Brain microvascular endothelial cell (primary cell): Measurements from ENCODE around the gene CFH.
"Not testable (repeated sequence)": the region's sequence is repeated elsewhere in the genome, so short reads cannot be mapped to it uniquely, and the experiment has no call there.

Source experiments
- DNase-seq: peaks from one replicate; pipeline ENCODE4 v3.0.0-alpha.2; 2020
- H3K27ac ChIP-seq: fragments of 250-450 bp; sonication (Bioruptor Pico); 2 replicates; pipeline ENCODE4 v1.5.1; 2020; ENCODE audit warnings: mild to moderate bottlenecking, moderate library complexity
- H3K27me3 ChIP-seq: fragments of 250-450 bp; sonication (Bioruptor Pico); replicated peaks from 2 replicates; pipeline ENCODE4 v1.5.1; 2020; ENCODE audit warnings: mild to moderate bottlenecking
- H3K36me3 ChIP-seq: fragments of 250-450 bp; sonication (Bioruptor Pico); replicated peaks from 2 replicates; pipeline ENCODE4 v1.5.1; 2020; ENCODE audit warnings: mild to moderate bottlenecking
- H3K4me3 ChIP-seq: 2 replicates; pipeline ENCODE4 v1.5.1; 2011; ENCODE audit warnings: low read depth, mild to moderate bottlenecking, control low read depth, low read length, moderate library complexity
- CTCF ChIP-seq: IDR thresholded peaks from 2 replicates; pipeline ENCODE4 v1.5.1; 2011; ENCODE audit warnings: low read depth, mild to moderate bottlenecking, moderate library complexity, low read length, control low read depth, inconsistent platforms; ENCODE audit errors: missing control alignments
- in situ Hi-C: cut with HindIII; loops from 2 replicates; pipeline ENCODE4 v1.10.0; 2017; ENCODE audit warnings: low sequenced_read_pairs, low pct_ligation_motif_present

The CFH gene

GRCh38 chr1:196684476-196684875, 32.6 kb downstream of the CFH start:
- Histone ChIP-seq H3K4me3 (no peak overlapping the region), H3K27me3 (no peaks in the 10 kb centered on the region), H3K27ac (no peak overlapping the region), H3K36me3 (peaks cover 7% of the 10 kb centered on the region)
- in situ Hi-C loops: no loop called here
- no peak for TF ChIP-seq CTCF
- no peak for DNase-seq

GRCh38 chr1:196685506-196685905, 33.7 kb downstream of the CFH start:
- Histone ChIP-seq H3K27ac (no peak overlapping the region), H3K4me3 (no peak overlapping the region), H3K36me3 (peaks cover 9% of the 10 kb centered on the region), H3K27me3 (no peaks in the 10 kb centered on the region)
- TF ChIP-seq CTCF: no peak
- no peak for DNase-seq
- in situ Hi-C loops: no loop called here

- no peak overlapping the region for H3K4me3 ChIP-seq
- H3K27ac ChIP-seq: no peak overlapping the region
- DNase-seq: no peak
- no peaks in the 10 kb centered on the region for H3K27me3 ChIP-seq
- in situ Hi-C loops: no loop called here
- H3K36me3 ChIP-seq: peaks cover 10% of the 10 kb centered on the region
- no peak for TF ChIP-seq CTCF
These were observed 37.2 kb downstream of the CFH start for GRCh38 chr1:196689001-196689400.

GRCh38 chr1:196690582-196690981, 38.7 kb downstream of the CFH start:
- in situ Hi-C loops: no loop called here
- no peak for TF ChIP-seq CTCF
- H3K36me3 ChIP-seq: peaks cover 13% of the 10 kb centered on the region
- DNase-seq: no peak
- H3K27me3 ChIP-seq: no peaks in the 10 kb centered on the region
- H3K4me3 ChIP-seq: no peak overlapping the region
- no peak overlapping the region for H3K27ac ChIP-seq

- DNase-seq: no peak
- H3K36me3 ChIP-seq: peaks cover 11% of the 10 kb centered on the region
- H3K27ac ChIP-seq: no peak overlapping the region
- no peak for TF ChIP-seq CTCF
- H3K4me3 ChIP-seq: no peak overlapping the region
- H3K27me3 ChIP-seq: no peaks in the 10 kb centered on the region
- in situ Hi-C loops: no loop called here
These were observed 47.1 kb downstream of the CFH start for GRCh38 chr1:196698993-196699392.

GRCh38 chr1:196701144-196701543, 49.3 kb downstream of the CFH start:
- Histone ChIP-seq H3K27me3 (no peaks in the 10 kb centered on the region), H3K27ac (no peak overlapping the region), H3K36me3 (peaks cover 2% of the 10 kb centered on the region), H3K4me3 (no peak overlapping the region)
- no peak for TF ChIP-seq CTCF
- in situ Hi-C loops: no loop called here
- no peak for DNase-seq

GRCh38 chr1:196709892-196710291, 58.0 kb downstream of the CFH start:
- H3K4me3 ChIP-seq, in situ Hi-C loops, DNase-seq, H3K27me3 ChIP-seq, H3K36me3 ChIP-seq, H3K27ac ChIP-seq: not testable (repeated sequence)
